HUES64 (cell line): ENCODE data around the gene SHC1.
"Not testable (repeated sequence)": the region's sequence is repeated elsewhere in the genome, so short reads cannot be mapped to it uniquely, and the experiment has no call there.

Experiments used
- H3K27ac ChIP-seq: 2 replicates; pipeline ENCODE4 v1.7.0; 2013; ENCODE audit warnings: low read depth, low read length, inconsistent platforms
- H3K27me3 ChIP-seq: 2 replicates; pipeline ENCODE4 v1.6.1; 2013; ENCODE audit warnings: mild to moderate bottlenecking, low read length; ENCODE audit not compliant: insufficient read depth
- H3K36me3 ChIP-seq: 2 replicates; pipeline ENCODE4 v1.6.1; 2013; ENCODE audit warnings: mild to moderate bottlenecking, low read length; ENCODE audit not compliant: insufficient read depth
- H3K4me1 ChIP-seq: 2 replicates; pipeline ENCODE4 v1.6.1; 2013; ENCODE audit warnings: mild to moderate bottlenecking, low read length, moderate library complexity; ENCODE audit not compliant: insufficient read depth
- H3K4me3 ChIP-seq: 2 replicates; pipeline ENCODE4 v1.5.1; 2013; ENCODE audit warnings: mild to moderate bottlenecking, low read length, moderate library complexity
- H3K9ac ChIP-seq: 2 replicates; pipeline ENCODE4 v1.6.1; 2013; ENCODE audit warnings: mild to moderate bottlenecking, low read depth, low read length
- H3K9me3 ChIP-seq: 2 replicates; pipeline ENCODE4 v1.6.1; 2013; ENCODE audit warnings: low read depth, low read length; ENCODE audit not compliant: insufficient read depth
- WGBS: fragments of 150-250, 120-280 bp; methylation state at CpG from one replicate; pipeline ENCODE4 v1.1.7; 2013; ENCODE audit warnings: missing lambda C conversion rate; 5-methylcytosine and 5-hydroxymethylcytosine counted together

SHC1 gene

DNA sequence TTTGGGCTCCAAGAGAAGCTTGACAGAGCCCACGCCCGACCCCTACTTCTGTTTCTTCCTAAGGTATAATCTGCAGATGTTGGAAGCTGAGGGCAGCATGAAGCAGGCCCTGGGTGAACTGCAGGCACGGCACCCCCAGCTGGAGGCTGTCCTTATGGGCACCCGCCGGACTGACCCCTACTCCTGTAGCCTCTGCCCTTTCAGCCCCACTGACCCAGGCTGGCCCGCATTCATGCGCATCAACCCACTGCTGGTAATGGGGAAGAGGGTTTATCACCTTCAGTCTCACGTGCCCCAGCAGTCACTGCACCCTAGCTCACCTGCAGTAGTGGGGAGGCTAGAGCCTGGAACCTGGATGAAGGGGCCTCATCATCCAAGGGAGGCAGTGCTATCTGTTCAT is 19.7 kb upstream of the SHC1 start:
- Histone ChIP-seq H3K4me3 (no peak overlapping the region), H3K9ac (no peak overlapping the region), H3K4me1 (no peaks in the 10 kb centered on the region), H3K27ac (no peak overlapping the region), H3K27me3 (no peaks in the 10 kb centered on the region), H3K36me3 (peaks cover 54% of the 10 kb centered on the region), H3K9me3 (no peaks in the 10 kb centered on the region)
- WGBS = 98% methylated on average over 8 of the region's 8 CpGs

DNA sequence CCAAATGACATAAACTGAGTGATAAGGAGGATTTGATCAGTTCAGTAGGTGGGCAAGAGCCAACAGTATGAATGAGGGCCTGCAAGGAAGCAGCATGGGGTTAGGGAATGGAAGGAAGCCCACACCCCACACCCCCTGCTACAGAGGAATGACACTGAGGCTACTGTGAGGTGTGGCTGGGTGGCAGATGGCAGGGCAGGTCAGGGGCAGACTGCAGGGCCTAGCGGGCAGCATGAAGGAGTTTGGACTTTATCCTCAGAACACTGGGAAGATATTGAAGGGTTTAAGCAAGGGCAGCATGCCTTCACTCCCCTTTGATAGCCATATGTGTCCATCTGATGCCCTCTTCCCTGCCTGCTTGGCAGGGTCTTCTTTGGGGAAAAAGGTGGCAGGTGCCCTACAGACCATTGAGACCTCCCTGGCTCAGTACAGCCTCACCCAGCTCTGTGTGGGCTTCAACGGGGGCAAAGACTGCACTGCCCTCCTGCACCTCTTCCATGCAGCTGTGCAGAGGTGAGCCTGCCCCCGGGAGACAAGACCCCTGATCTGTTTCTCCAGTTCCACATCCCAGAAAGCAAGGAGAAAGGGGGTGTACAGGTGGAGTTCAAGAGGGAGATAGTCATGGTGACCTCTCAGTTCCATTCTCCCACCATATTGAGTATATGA is 18.8 kb upstream of the SHC1 start:
- Histone ChIP-seq H3K4me3 (no peak overlapping the region), H3K4me1 (no peaks in the 10 kb centered on the region), H3K9ac (no peak overlapping the region), H3K27ac (no peak overlapping the region), H3K36me3 (peaks cover 60% of the 10 kb centered on the region), H3K27me3 (no peaks in the 10 kb centered on the region), H3K9me3 (no peaks in the 10 kb centered on the region)
- 90% methylated on average over 3 of the region's 3 CpGs for WGBS

DNA sequence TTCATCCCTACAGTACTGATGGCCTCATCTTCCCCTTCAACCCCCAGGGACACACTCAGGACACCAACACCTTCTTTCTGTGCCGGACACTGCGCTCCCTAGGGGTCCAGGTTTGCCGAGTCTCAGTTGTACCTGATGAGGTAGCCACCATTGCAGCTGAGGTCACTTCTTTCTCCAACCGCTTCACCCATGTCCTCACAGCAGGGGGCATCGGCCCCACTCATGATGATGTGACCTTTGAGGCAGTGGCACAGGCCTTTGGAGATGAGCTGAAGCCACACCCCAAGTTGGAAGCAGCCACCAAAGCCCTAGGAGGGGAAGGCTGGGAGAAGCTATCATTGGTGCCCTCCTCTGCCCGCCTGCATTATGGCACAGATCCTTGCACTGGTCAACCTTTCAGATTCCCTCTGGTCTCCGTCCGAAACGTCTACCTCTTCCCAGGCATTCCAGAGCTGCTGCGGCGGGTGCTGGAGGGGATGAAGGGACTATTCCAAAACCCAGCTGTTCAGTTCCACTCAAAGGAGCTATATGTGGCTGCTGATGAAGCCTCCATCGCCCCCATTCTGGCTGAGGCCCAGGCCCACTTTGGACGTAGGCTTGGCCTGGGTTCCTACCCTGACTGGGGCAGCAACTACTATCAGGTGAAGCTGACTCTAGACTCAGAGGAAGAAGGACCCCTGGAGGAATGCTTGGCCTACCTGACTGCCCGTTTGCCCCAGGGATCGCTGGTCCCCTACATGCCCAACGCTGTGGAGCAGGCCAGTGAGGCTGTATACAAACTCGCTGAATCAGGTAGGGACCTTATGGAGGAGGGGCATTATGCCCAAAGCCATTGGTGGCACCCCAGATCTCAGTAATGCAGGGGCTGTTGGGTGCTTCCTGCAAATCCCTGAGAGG is 17.8 kb upstream of the SHC1 start:
- no peaks in the 10 kb centered on the region for H3K4me1 ChIP-seq
- WGBS = 95% methylated on average over 17 of the region's 17 CpGs
- no peaks in the 10 kb centered on the region for H3K27me3 ChIP-seq
- H3K36me3 ChIP-seq = peaks cover 60% of the 10 kb centered on the region
- no peak overlapping the region for H3K9ac ChIP-seq
- H3K4me3 ChIP-seq = no peak overlapping the region
- H3K9me3 ChIP-seq = no peaks in the 10 kb centered on the region
- H3K27ac ChIP-seq = no peak overlapping the region

DNA sequence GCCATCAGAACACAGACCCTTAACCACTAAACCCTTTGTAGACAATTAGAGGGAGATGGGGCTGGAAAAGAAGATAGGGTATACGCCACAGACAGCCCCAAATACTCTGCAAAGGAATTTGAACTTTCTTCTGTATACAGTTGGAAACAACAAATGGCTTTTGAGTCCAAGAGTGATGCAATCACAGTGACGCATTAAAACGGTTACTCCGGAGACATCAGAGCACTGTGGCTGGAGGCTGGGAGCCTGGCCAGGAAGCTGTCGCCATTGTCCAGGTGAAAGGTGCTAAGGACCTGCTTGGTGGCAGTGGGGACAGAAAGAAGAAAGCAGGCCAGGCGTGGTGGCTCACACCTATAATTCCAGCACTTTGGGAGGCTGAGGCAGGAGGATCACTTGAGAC is 16.8 kb upstream of the SHC1 start:
- 97% methylated on average over 6 of the region's 6 CpGs for WGBS
- no peak overlapping the region for H3K27ac ChIP-seq
- peaks cover 56% of the 10 kb centered on the region for H3K36me3 ChIP-seq

DNA sequence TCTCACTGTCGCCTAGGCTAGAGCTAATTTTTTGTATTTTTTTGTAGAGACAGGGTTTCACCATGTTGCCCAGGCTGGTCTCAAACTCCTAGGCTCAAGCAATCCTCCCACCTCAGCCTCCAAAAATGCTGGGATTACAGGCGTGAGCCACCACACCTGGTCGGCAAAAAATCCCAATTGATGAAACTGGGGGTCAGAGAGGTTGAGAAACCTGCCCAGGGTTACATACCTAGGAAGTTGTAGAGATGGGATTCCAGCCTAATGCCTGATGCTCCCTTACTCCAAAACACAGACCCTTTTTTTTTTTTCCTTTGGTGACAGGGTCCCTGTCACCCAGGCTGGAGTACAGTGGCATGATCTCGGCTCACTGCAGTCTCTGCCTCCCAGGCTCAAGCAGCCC is 16.2 kb upstream of the SHC1 start:
- H3K4me1 ChIP-seq, H3K27ac ChIP-seq, H3K9ac ChIP-seq, H3K27me3 ChIP-seq, H3K9me3 ChIP-seq, H3K4me3 ChIP-seq: not testable (repeated sequence)
- 94% methylated on average over 4 of the region's 4 CpGs for WGBS
- peaks cover 56% of the 10 kb centered on the region for H3K36me3 ChIP-seq

More for the DNA sequence above, 16.8 kb upstream of the SHC1 start:
- H3K4me1 ChIP-seq = peaks cover 5% of the 10 kb centered on the region; the same call in 1 of the 2 replicates
- H3K4me3 ChIP-seq = no peak overlapping the region
- H3K27me3 ChIP-seq = no peaks in the 10 kb centered on the region
- H3K9me3 ChIP-seq = no peaks in the 10 kb centered on the region
- no peak overlapping the region for H3K9ac ChIP-seq

DNA sequence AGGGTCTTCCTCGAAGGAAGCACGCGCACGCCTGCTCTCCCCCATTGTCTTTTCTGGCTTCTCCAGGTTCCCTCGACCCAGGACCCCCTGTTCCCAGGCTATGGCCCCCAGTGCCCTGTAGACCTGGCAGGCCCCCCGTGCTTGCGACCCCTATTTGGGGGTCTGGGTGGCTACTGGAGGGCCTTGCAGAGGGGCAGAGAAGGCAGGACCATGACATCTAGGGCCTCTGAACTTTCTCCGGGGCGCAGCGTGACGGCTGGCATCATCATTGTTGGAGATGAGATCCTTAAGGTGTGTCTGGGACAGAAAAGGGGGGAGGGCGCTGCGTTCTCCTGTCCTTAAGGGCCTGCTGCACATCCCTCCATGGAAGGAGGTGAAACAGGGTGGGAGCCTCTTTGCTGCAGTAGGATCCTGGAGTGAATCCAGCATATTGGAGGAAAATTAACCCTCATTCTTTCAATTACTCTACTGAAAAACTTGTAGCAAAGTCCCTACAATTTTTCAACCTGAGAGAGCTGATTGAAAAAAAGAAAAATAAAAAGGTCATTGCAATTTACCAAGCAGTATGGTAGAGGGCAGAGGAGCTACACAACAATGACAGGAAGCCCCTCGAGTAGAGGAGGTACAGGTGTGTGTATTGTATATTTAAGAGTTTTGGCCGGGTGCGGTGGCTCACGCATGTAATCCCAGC is 13.4 kb upstream of the SHC1 start:
- Histone ChIP-seq H3K4me3 (peak overlapping the region; percentile 94), H3K27ac (peak overlapping the region; percentile 74), H3K9me3 (no peaks in the 10 kb centered on the region), H3K27me3 (no peaks in the 10 kb centered on the region), H3K9ac (peak overlapping the region; percentile 94), H3K36me3 (peaks cover 56% of the 10 kb centered on the region), H3K4me1 (peaks cover 6% of the 10 kb centered on the region; the same call in 1 of the 2 replicates)
- WGBS = 21% methylated on average over 17 of the region's 17 CpGs

DNA sequence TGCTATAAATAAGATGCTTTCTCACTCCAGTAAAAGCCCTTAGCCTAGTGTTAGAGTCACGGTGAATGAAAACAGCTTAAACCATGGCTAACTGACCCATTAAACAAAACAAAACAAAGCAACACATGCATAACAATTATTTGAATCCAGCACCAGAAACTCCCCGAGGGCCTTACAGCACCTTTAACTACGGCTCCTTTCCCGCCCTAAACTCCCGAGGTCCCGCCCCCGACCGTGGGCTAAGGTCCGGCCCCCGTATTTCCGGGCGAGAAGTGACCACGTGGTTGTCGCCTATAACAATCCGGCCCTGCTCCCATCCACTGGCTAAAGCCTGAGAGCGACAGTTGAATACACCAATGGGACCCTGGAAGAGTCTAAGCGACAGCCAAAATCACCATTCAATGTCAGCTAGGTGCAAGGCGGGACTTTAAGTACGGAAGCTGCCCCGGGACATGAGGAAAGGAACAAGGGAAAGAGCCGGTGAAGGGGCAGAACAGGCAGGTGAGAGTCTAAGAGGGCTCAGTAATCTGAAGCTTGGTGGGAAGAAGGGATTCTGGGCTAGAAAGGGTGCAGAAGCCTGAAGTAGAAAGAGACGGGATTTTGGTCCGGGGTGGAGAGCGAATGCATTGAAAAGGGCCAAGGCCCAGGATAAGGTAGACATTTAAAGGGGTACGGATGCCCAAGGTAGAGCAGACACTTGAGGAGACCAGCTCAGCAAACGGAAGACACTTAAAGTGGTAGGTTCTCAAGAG is 12.5 kb upstream of the SHC1 start, which contains the start of gene FLAD1:
Gene FLAD1 (plus strand): TSS at position 448 of the 752 bp plus-strand sequence. CDS start 351 bp downstream, outside the sequence.
- H3K4me1 ChIP-seq = peaks cover 6% of the 10 kb centered on the region; the same call in 1 of the 2 replicates
- WGBS = under 1% methylated on average over 26 of the region's 26 CpGs

DNA sequence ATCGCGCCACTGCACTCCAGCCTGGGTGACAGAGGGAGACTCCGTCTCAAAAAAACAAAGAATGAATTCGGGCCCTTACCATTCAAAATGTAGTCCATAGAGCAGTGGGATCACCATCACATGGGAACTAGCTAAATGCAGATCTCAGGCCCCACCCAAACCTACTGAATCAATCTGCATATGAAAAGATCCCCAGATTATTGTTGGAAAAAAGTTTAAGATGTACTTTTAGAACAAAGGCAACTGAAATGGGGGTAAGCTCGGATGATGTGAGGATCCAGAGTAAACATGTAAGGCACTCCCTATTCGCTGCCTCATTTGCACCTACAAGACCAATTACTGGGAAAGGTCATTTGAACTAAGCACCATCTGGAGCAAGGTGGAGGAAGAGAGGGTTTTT is 11.8 kb upstream of the SHC1 start:
- Histone ChIP-seq H3K4me3 (peak overlapping the region; percentile 94), H3K4me1 (peaks cover 6% of the 10 kb centered on the region; the same call in 1 of the 2 replicates), H3K36me3 (peaks cover 53% of the 10 kb centered on the region), H3K27me3 (no peaks in the 10 kb centered on the region), H3K9me3 (no peaks in the 10 kb centered on the region), H3K9ac (peak overlapping the region; percentile 79), H3K27ac (peak overlapping the region; percentile 99)
- 34% methylated on average over 6 of the region's 6 CpGs for WGBS

More for the DNA sequence above, 12.5 kb upstream of the SHC1 start, which contains the start of gene FLAD1:
- H3K27me3 ChIP-seq = no peaks in the 10 kb centered on the region
- H3K4me3 ChIP-seq = peak within 1 kb of the TSS; percentile 94
- H3K9ac ChIP-seq = peak within 1 kb of the TSS; percentile 94
- peaks cover 53% of the 10 kb centered on the region for H3K36me3 ChIP-seq
- H3K9me3 ChIP-seq = no peaks in the 10 kb centered on the region
- H3K27ac ChIP-seq = peak within 1 kb of the TSS; percentile 99

DNA sequence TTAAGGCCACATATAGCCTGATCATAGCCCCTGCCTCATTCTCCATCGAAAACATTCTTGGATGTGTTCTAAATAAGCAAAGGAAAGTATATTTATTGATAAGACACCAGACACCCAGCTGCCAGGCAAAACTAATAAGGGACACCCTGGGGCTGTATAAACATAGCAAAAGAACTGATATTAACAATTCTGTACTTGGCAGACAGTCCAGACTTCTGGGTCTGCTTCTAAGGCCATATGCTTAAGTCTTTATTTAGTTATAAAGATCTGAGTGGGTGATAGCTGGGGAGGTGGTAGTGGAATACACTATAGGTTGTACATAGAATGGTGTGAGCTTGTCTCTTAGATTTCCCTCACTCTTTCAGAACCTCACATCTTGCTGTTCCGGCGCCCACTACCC is 7.8 kb upstream of the SHC1 start:
- Histone ChIP-seq H3K36me3 (peaks cover 36% of the 10 kb centered on the region), H3K9me3 (no peaks in the 10 kb centered on the region), H3K4me1 (peaks cover 15% of the 10 kb centered on the region), H3K27me3 (no peaks in the 10 kb centered on the region), H3K27ac (no peak overlapping the region), H3K9ac (no peak overlapping the region), H3K4me3 (no peak overlapping the region)
- 100% methylated on average over 1 of the region's 3 CpGs for WGBS

DNA sequence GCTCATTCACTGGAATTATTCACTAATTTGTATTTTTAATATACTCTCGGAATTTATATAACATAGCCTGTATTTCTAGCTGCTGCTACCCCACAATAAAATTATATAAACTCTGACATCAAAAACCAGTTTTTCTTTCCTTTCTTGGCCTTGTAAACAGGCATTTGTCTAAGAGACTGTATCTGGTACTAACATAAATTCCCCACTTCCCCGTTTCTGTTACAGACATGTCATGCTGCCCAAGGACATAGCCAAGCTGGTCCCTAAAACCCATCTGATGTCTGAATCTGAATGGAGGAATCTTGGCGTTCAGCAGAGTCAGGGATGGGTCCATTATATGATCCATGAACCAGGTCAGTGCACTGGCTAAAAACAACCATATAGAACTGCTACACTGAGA is 7.2 kb upstream of the SHC1 start:
- not testable (repeated sequence) for H3K27ac ChIP-seq, H3K9ac ChIP-seq, H3K9me3 ChIP-seq, H3K4me3 ChIP-seq, H3K27me3 ChIP-seq
- H3K36me3 ChIP-seq = peaks cover 36% of the 10 kb centered on the region
- 87% methylated on average over 3 of the region's 3 CpGs for WGBS
- peaks cover 18% of the 10 kb centered on the region for H3K4me1 ChIP-seq
